GM10266 (cell line): ENCODE measurements around the gene EIF2AK2.
"Not testable (repeated sequence)": the region's sequence is repeated elsewhere in the genome, so short reads cannot be mapped to it uniquely, and the experiment has no call there.

Experiments used
- DNase-seq: peaks from one replicate; pipeline ENCODE4 v3.0.0; 2012; ENCODE audit errors: extremely low spot score
- CTCF ChIP-seq: IDR thresholded peaks from 2 replicates; pipeline ENCODE4 v1.5.1; 2012; ENCODE audit warnings: mild to moderate bottlenecking, low read depth; ENCODE audit not compliant: control insufficient read depth, insufficient read depth; ENCODE audit errors: missing control alignments

The EIF2AK2 gene

GRCh38 chr2:37196320-37197195 lies 39.8 kb upstream of the EIF2AK2 start, which contains the start of gene CEBPZOS:
Gene CEBPZOS, plus strand, starts transcription at chr2:37196496. Its CDS starts 3,209 bp downstream, at chr2:37199705.
- DNase-seq = peak; percentile 90
- no peak for TF ChIP-seq CTCF

DNA sequence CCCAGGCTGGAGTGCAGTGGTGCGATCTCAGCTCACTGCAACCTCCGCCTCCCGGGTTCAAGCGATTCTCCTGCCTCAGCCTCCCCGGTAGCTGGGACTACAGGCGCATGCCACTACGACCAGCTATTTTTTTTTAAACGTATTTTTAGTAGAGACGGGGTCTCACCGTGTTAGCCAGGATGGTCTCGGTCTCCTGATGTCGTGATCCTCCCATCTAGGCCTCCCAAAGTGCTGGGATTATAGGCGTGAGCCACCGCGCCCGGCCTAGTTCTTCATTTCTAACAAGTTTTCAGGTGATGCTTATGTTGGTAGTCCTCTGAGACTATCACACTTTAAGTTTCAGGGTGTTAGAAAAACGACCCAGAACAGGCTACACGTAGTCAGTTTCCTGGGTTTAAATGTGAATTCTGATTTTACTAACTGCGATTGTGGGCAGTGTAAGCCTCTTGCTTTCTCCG lies 39.1 kb upstream of the EIF2AK2 start:
- DNase-seq = not testable (repeated sequence)

DNA sequence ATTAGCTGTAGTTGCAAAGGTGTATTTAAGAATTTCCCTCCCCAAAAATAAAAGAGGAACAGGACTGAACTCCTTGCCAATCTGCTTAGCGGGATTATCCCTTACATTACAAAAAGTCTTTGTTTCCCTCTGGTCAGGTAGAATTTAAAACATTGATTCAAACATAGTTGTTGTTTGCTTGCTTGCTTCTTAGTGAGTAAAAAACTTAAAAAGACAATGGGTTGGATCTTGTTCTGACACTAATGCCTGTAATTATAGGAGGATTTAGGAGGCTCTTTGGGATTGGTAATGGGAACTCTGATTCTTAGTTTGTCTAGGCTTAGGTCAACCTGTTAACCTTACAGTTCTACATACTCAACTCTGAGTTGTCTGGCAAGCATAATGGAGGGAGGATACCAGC lies 35.8 kb upstream of the EIF2AK2 start:
- no peak for TF ChIP-seq CTCF
- no peak for DNase-seq

- TF ChIP-seq CTCF = no peak
- DNase-seq = no peak
These were observed 35.0 kb upstream of the EIF2AK2 start for GRCh38 chr2:37191747-37192146.

DNA sequence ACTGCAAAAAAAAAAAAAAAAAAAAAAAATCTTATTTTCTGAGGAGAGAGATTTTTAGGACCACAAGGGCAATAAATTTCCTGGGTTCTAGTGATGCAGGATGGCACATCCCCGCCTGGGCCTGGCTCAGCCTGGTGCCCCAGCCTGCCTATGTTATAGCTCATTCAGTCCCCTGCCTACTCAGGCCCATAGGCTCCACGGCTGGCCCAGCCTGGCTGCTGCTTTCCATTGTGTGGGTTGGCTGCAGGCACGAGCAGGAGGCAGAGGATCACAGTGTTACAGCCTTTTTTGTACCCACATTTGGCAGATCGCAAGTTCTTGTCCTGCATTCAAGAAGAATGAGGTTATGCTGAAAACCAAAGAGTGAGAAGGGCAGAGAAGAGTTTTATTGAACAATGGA lies 34.5 kb upstream of the EIF2AK2 start:
- no peak for TF ChIP-seq CTCF
- no peak for DNase-seq

DNA sequence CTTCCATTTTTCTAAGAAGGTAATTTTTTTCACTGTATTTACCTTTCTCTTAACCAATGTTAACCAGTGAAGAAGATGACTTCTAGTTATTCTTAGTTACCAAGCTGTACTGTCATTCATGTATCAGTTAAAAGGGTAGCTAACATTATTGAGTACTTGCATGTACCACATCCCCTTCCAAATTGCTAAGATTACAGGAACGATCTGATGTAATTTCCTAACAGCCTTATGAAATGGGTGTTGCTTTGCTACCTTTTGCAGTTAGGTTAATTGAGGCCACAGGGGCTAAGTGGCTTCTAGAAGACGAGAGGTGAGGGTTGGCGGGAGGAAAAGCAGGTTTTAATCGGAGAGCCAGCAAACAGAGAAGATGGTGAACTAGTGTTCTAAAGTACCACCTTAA lies 33.5 kb upstream of the EIF2AK2 start:
- DNase-seq = no peak
- no peak for TF ChIP-seq CTCF

DNA sequence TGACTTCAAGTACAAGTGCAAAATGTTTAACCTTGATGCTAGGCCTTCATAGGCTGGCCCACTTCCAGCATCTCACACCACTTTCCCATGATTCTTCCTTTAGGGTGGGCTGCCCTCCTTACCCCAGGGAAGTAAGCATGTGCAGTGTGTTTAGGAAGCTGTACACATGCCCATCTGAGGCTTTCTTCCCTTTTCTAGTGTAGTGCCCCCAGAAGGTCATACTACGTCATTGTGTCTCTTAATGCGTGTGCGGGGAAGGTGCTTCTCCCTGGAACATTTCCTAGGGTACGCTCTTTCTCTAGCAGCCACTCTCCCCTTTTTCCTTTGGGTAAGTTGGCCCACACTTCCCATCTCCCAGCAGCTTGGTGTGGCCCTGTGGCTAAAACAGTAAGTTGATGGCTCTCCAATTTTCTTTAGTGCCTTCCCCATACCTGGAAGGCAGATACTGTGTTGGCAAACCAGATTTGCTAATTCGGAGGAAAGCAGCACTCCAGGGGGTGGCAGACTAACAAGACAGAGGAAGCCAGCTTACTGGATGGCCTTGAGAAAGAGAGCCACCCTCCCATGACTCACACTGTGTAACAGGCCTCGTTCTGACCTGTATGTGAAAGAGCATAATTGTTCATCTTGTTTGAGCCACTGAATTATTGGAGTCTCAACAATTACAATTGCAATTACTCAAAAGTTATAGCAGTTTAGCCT lies 32.8 kb upstream of the EIF2AK2 start:
- DNase-seq = no peak
- no peak for TF ChIP-seq CTCF
